ENCODE data around the gene GCNT3.

Gene GCNT3

GRCh38 chr15:59594991-59595390, 16.6 kb upstream of the GCNT3 start:
- DNase-seq (ENCODE audit: low read depth): no peak
- no peak for TF ChIP-seq CTCF (conservative IDR thresholded peaks at IDR 0.05; ENCODE audit: control insufficient read depth, insufficient read depth, low read depth, low read length)
- no peak overlapping the region for H3K4me3 ChIP-seq (ENCODE audit: control insufficient read depth, low read depth, low read length)

DNA sequence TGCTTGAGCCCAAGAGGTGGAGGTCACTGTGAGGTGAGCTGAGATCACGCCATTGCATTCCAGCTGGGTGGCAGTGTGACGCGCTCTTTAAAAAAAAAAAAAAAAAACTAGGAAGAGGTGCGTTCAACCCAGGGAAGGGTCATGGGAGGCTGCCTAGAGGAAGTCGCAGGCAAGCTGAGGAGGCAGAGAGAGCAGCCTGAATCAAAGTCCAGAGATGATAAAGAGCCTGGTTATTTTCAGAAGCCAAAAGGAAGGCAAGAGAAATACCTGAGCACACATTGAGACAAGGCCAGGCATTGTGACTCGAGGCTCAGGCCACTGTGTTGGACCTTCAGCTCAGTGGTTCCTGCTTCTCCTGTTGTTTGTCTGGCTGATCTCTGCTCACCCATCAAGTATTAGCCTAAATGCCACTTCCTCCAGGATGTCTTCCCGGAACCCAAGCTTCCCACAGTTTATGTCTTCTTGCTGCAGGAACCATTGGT, 16.1 kb upstream of the GCNT3 start:
- no peak for TF ChIP-seq CTCF (conservative IDR thresholded peaks at IDR 0.05; ENCODE audit: control insufficient read depth, insufficient read depth, low read depth, low read length)
- DNase-seq (ENCODE audit: low read depth): no peak
- no peak overlapping the region for H3K4me3 ChIP-seq (ENCODE audit: control insufficient read depth, low read depth, low read length)

- TF ChIP-seq CTCF (conservative IDR thresholded peaks at IDR 0.05; ENCODE audit: control insufficient read depth, insufficient read depth, low read depth, low read length): no peak
- DNase-seq (ENCODE audit: low read depth): no peak
These were observed 14.9 kb upstream of the GCNT3 start for GRCh38 chr15:59596640-59597039.

GRCh38 chr15:59598461-59598860, 13.1 kb upstream of the GCNT3 start:
- no peak for TF ChIP-seq CTCF (conservative IDR thresholded peaks at IDR 0.05; ENCODE audit: control insufficient read depth, insufficient read depth, low read depth, low read length)
- no peak overlapping the region for H3K4me3 ChIP-seq (ENCODE audit: control insufficient read depth, low read depth, low read length)
- DNase-seq (ENCODE audit: low read depth): no peak

More at GRCh38 chr15:59596640-59597039, 14.9 kb upstream of the GCNT3 start:
- H3K4me3 ChIP-seq (ENCODE audit: control insufficient read depth, low read depth, low read length): no peak overlapping the region

- no peak for TF ChIP-seq CTCF (conservative IDR thresholded peaks at IDR 0.05; ENCODE audit: control insufficient read depth, insufficient read depth, low read depth, low read length)
- DNase-seq (ENCODE audit: low read depth): no peak
These were observed 5.6 kb upstream of the GCNT3 start for GRCh38 chr15:59605994-59606393.

GRCh38 chr15:59609730-59610712, 1.6 kb upstream of the GCNT3 start:
- DNase-seq (ENCODE audit: low read depth): no peak
- no peak overlapping the region for H3K4me3 ChIP-seq (ENCODE audit: control insufficient read depth, low read depth, low read length)
- TF ChIP-seq CTCF (conservative IDR thresholded peaks at IDR 0.05; ENCODE audit: control insufficient read depth, insufficient read depth, low read depth, low read length): no peak

More at GRCh38 chr15:59605994-59606393, 5.6 kb upstream of the GCNT3 start:
- no peak overlapping the region for H3K4me3 ChIP-seq (ENCODE audit: control insufficient read depth, low read depth, low read length)

Data from fibroblast of mammary gland (primary cell).